Epithelial cell of proximal tubule (primary cell): ENCODE data around the gene MGME1. TPM values are rescaled to one million over a fixed set of nuclear protein-coding genes. Genes with fewer than 3 reads are reported as not detected.

ENCODE experiments used
- DNase-seq: peaks from one replicate; pipeline ENCODE4 v3.0.0-alpha.2; 2011; ENCODE audit warnings: low read depth
- H3K4me3 ChIP-seq: 2 replicates; pipeline ENCODE4 v1.5.1; 2011; ENCODE audit warnings: low read depth, mild to moderate bottlenecking, low read length
- total RNA-seq: library from RNA; depleted of rRNA; stranded (reverse); fragments of >200 nt; gene quantifications from 2 replicates; pipeline ENCODE4 v1.2.3, GENCODE V29; 2015
- TF ChIP-seq, protein P1 (sequence below): conservative IDR thresholded peaks from 2 replicates; pipeline ENCODE4 v1.5.1; 2012; ENCODE audit warnings: low read depth, mild to moderate bottlenecking, low read length

MGME1 gene
- total RNA-seq, 1 donor from 2014 or later = 15.2 TPM

DNA sequence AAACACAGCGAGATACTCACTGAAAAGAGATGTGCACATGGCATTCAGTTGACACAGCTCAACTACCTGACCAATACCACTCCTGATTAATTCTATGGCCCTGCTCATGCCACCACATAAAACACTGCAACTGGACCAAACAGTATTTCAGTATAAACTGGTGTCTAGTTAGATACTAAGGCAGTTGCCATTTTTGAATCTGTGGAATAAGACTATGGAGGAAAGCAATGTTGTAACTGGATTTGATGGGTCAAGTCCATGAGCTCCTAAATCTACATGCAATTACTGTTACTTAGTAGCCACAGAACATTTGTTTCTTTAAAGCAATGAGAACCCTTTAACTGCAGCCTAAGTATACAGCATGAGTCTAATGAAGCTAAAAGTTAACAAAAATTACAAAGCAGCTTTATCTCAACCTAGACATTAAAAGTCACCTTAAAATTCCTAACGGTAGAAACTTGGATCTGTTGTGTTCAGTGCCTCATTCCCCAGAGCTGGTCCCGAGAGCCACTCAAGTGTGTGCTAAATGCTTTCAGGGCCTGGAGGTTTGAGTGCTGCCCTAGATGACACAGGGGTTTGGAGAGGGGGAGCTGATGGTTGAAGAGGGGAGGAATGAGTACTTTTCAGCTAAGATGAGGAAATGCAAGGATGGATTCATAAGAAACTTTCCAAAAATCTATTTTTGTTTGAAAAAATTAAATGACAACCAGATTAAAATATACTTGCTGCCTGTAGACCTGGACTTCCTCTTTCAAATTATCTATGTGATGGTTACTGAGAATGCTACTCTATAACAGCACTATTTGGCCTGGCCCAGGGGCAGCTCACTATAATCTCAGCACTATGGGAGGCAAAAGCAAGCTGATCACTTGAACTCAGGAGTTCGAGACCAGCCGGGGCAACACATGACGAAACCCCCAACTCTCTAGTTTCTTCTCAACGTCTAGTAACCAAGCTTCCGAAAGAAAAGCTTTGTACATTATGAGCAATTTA lies 15.8 kb upstream of the MGME1 start:
- TF ChIP-seq, protein P1, sequence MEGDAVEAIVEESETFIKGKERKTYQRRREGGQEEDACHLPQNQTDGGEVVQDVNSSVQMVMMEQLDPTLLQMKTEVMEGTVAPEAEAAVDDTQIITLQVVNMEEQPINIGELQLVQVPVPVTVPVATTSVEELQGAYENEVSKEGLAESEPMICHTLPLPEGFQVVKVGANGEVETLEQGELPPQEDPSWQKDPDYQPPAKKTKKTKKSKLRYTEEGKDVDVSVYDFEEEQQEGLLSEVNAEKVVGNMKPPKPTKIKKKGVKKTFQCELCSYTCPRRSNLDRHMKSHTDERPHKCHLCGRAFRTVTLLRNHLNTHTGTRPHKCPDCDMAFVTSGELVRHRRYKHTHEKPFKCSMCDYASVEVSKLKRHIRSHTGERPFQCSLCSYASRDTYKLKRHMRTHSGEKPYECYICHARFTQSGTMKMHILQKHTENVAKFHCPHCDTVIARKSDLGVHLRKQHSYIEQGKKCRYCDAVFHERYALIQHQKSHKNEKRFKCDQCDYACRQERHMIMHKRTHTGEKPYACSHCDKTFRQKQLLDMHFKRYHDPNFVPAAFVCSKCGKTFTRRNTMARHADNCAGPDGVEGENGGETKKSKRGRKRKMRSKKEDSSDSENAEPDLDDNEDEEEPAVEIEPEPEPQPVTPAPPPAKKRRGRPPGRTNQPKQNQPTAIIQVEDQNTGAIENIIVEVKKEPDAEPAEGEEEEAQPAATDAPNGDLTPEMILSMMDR = no peak
- DNase-seq = no peak
- no peak overlapping the region for H3K4me3 ChIP-seq

DNA sequence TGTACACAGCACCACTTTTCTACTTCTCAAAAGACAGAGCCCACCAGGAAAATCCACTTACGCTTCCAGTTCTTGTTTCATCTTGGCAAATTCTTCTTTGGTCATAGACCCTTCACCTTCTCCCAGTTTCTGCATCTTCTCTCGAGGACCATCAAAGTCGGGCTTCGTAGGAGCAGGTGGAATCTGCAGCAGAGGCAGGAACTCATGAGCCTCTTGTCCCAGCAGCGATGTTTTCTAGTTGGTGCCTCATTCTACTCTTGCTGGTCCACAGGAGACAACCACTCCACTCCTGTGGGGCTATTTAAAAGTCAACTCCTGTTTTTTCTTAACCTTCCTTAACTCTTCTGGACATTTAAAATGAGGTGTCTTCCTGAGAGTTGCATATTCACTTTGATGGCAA lies 14.9 kb upstream of the MGME1 start:
- TF ChIP-seq, protein P1 = no peak
- no peak for DNase-seq
- H3K4me3 ChIP-seq = no peak overlapping the region

DNA sequence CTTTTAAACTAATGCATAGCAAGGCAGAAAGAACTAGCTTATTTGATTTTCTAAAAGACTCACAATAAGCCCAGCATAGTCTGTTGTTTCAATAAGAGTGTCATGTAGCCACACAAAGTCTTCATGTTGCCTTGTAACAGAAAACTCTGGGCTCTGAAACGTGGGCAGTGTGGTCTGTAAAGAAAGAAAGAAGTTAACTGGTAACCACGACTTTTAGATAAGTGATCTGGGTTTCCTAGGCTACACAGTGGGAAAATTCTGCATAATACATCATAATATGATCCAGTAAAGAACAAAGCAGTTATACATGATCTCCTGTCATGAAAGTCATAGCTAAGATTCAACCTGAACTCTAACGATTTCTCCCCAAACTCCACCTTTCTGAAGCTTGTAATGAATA lies 13.5 kb upstream of the MGME1 start:
- TF ChIP-seq, protein P1 = no peak
- H3K4me3 ChIP-seq = no peak overlapping the region
- no peak for DNase-seq

DNA sequence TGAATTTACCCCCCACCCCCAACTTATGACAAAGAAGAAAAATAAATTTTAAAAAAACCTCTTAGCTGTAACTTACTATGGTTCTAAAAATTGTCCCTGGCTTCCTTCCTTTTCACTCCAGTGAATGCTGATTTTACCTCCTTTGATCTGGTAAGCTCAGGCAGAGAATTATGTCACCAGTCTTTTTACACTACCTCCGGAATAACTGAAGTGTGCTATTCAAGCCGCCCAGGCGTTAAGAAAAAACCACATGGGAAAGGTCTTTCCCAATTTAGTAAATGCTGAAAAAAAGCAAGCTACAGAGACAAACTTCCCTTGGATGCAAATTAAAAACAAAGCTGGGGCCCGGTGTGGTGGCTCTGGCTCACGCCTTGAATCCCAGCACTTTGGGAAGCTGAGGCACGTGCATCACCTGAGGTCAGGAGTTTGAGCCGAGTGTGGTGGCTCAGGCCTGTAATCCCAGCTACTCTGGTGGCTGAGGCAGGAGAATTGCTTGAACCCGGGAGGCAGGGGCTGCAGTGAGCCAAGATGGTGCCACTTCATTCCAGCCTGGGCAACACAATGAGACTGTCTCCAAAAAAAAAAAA lies 12.6 kb upstream of the MGME1 start:
- TF ChIP-seq, protein P1 = no peak
- no peak for DNase-seq
- H3K4me3 ChIP-seq = no peak overlapping the region

DNA sequence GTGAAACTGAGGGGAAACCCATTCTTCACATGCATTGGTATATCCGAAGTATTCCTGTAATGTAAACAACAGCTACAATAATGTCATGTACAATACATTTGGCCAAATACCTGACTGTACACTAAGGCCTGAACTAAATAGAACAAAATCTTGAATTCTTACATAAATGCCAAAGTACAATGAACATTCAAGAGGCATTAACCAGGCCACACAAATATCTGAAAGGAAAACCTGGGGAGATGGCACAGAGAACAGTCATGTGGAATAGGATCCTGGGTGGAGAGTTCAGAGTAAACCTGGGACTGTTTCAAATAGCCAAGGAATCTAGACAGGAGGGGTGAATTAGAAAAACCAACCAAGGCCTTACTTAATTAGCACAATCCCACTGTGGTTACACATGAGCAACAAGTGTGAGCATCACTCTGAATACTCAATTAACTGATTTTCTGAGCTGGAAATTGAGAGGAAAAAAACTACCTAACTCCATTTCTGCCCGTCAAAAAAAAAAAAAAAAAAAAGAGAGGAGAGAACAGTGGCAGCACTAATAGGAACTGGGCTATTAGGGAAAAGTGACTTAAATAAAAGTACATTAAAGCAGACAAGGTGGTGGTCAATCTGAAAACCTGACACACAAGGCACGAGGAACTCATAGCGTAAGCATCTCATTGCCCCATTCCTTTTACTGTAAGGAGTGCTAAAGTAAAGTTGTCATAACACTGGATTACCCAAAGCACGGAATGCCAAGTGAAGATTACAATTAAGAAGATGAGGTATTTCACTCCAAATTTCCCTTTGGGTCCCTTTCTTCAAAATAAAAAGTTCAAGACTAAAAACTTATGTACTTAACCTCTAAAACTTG lies 11.1 kb upstream of the MGME1 start:
- TF ChIP-seq, protein P1 = no peak
- no peak overlapping the region for H3K4me3 ChIP-seq
- DNase-seq = no peak

DNA sequence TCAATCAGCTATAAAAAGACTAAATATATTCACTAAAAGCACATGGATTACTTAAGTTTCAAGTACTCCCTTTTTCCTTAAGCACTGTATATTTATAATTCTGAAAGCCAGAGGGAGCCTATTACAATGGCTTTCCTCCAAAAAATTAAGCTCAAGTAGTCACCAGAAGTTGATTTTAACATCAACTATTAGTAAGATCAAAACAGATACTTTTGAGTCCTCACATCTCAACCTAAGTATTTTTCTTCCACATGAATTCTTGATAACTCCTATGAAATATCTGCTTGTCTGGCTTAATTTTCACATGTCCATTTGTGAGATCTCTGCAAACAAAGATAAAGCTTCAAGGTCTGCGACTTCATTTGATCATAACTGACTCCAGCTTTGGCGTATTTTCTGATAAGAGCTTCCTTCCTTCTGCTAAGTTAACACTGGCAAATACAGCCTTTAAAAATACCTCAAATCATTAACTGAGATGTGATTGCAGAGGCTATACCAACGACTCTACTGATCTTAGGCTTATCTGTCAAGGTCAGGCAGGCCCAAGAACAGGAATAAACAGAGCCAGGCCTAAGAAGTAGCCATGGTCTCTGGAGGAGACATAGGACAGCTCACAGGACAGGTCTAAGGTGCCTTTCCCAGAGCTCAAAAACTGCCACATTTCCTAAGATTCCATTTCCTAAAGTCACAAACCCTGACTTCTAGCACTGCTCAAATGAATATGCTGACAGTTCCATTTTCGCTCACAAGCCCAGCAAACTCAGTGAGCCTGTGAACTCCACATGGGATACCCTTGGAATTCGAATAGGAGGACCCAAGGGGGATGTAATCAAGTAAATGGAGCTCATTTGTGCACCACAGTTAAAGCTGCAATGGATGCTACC lies 10.2 kb upstream of the MGME1 start:
- TF ChIP-seq, protein P1 = no peak
- no peak for DNase-seq

More for the DNA sequence above, 10.2 kb upstream of the MGME1 start:
- H3K4me3 ChIP-seq = peak overlapping the region; percentile 15
